Bronchial epithelial cell (primary cell): ENCODE data around the gene PODXL2. TPM values are rescaled to one million over a fixed set of nuclear protein-coding genes. Genes with fewer than 3 reads are reported as not detected.

Source experiments
- DNase-seq: peaks from one replicate; pipeline ENCODE4 v3.0.0-alpha.2; 2010; ENCODE audit warnings: low read depth
- FAIRE-seq: peaks from 2 replicates; lab custom pipeline; 2011; peaks lifted over from hg19 to GRCh38; lab: Jason Lieb, UNC
- H3K27me3 ChIP-seq: 2 replicates; pipeline ENCODE4 v1.5.1; 2011; ENCODE audit warnings: low read length; ENCODE audit not compliant: control insufficient read depth, insufficient read depth
- H3K36me3 ChIP-seq: 2 replicates; pipeline ENCODE4 v1.5.1; 2011; ENCODE audit warnings: low read length; ENCODE audit not compliant: control insufficient read depth, insufficient read depth
- H3K4me3 ChIP-seq: 2 replicates; pipeline ENCODE4 v1.5.1; 2011; ENCODE audit warnings: mild to moderate bottlenecking, low read depth, low read length, control low read depth
- total RNA-seq: library from RNA; depleted of rRNA; stranded (reverse); fragments of >200 nt; gene quantifications from 2 replicates; pipeline ENCODE4 v1.2.1, GENCODE V29; 2014
- TF ChIP-seq, protein P1 (sequence below): IDR thresholded peaks from 2 replicates; pipeline ENCODE4 v1.5.1; 2011; ENCODE audit warnings: mild to moderate bottlenecking, moderate library complexity, low read length, control low read depth, inconsistent platforms; ENCODE audit not compliant: insufficient read depth, severe bottlenecking

The PODXL2 gene
- total RNA-seq, 1 donor from 2014 or later: 3.4 TPM

GRCh38 chr3:127684871-127685707, 56.1 kb downstream of the PODXL2 start:
- DNase-seq: no peak
- no peaks in the 10 kb centered on the region for H3K36me3 ChIP-seq
- TF ChIP-seq, protein P1, sequence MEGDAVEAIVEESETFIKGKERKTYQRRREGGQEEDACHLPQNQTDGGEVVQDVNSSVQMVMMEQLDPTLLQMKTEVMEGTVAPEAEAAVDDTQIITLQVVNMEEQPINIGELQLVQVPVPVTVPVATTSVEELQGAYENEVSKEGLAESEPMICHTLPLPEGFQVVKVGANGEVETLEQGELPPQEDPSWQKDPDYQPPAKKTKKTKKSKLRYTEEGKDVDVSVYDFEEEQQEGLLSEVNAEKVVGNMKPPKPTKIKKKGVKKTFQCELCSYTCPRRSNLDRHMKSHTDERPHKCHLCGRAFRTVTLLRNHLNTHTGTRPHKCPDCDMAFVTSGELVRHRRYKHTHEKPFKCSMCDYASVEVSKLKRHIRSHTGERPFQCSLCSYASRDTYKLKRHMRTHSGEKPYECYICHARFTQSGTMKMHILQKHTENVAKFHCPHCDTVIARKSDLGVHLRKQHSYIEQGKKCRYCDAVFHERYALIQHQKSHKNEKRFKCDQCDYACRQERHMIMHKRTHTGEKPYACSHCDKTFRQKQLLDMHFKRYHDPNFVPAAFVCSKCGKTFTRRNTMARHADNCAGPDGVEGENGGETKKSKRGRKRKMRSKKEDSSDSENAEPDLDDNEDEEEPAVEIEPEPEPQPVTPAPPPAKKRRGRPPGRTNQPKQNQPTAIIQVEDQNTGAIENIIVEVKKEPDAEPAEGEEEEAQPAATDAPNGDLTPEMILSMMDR: no peak
- no peaks in the 10 kb centered on the region for H3K27me3 ChIP-seq
- H3K4me3 ChIP-seq: no peak overlapping the region
- no peak for FAIRE-seq

DNA sequence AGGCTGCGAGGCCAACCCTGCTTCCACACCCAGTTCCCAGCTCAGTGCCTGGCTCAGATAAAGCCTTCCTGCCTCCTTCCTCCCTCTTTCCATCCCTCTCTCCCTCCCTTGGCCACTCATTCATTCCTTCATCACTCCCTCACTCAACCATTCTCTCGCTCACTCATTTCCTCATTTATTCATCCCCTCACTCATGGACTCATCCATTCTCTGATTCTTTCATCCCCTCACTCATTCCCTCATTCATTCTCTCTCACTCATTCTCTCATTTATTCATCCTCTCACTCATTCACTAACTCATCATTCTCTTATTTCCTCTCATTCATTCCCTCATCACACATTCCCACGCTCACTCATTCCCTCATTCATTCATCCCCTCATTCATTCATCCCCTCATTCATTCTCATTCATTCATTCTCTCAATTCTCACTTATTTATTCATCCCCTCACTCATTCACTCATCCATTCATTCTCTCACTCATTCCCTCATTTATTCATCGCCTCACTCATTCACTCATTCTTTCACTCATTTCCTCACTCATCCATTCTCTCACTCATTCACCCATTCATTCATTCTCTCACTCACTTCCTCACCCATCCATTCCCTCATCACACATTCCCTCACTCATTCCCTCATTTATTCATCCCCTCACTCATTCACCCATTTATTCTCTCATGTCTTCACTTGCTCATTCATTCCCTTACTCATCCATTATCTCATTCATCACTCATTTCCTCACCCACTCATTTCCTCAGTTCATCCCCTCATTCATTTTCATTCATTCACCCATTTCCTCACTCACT, 56.9 kb downstream of the PODXL2 start:
- DNase-seq (peak; percentile 43), FAIRE-seq (no peak)
- Histone ChIP-seq H3K4me3 (no peak overlapping the region), H3K36me3 (no peaks in the 10 kb centered on the region), H3K27me3 (no peaks in the 10 kb centered on the region)
- TF ChIP-seq, protein P1: no peak

DNA sequence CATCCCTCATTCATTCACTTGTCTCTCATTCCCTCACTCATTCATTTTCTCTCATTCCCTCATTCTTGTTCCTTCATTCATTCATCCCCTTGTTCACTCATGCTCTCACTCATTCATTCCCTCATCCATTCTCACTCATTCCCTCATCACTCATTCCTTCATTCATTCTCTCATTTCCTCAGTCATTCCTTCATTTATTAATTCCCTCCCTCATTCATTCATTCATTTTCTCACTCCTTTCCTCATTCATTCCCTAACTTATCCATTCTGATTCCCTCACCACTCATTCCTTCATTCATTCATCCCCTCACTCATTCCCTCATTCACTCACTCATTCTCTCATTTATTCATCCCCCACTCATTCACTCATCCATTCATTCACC, 57.5 kb downstream of the PODXL2 start:
- no peak for DNase-seq
- Histone ChIP-seq H3K36me3 (no peaks in the 10 kb centered on the region), H3K27me3 (no peaks in the 10 kb centered on the region), H3K4me3 (no peak overlapping the region)
- TF ChIP-seq, protein P1: no peak
- no peak for FAIRE-seq

DNA sequence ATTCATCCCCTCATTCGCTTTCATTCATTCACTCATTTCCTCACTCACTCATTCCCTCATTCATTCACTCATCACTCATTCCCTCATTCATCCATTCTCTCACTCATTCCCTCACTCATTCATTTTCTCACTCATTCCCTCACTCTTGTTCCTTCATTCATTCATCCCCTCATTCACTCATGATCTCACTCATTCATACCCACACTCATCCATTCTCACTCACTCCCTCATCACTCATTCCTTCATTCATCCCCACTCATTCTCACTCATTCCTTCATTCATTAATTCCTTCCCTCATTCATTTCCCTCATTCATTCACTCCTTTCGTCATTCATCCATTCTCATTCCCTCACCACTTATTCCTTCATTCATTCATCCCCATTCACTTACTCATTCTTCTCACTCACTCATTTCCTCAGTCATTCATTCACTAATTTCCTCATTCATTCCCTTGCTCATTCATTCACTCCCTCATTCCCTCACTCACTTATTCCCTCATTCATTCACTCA, 58.3 kb downstream of the PODXL2 start:
- TF ChIP-seq, protein P1: no peak
- Histone ChIP-seq H3K4me3 (no peak overlapping the region), H3K36me3 (no peaks in the 10 kb centered on the region), H3K27me3 (no peaks in the 10 kb centered on the region)
- FAIRE-seq (no peak), DNase-seq (no peak)

DNA sequence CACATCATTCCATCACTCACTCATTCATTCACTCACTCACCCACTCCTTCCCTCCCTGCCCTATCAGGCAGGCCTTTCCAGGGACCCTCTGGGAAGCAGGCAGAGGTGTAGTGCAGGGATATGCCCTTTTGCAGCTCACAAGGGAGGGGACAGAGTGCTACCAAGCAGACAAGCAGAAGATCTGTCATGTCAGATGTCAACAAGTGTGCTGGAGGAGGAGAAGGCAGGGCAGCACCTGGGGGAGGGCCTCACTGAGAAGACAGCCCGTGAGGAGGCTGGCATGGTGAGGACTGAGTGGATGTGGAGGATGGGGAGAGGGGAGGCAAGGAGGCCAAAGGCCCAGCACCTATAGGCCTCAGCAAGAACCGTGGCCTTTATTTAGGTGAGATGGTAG, 59.0 kb downstream of the PODXL2 start:
- Histone ChIP-seq H3K27me3 (no peaks in the 10 kb centered on the region), H3K36me3 (peaks cover under 1% of the 10 kb centered on the region), H3K4me3 (no peak overlapping the region)
- TF ChIP-seq, protein P1: no peak
- no peak for DNase-seq
- no peak for FAIRE-seq
